ENCODE measurements around the gene CTNNA2.

- TF ChIP-seq CTCF (IDR thresholded peaks at IDR 0.05; ENCODE audit: borderline replicate concordance, extremely low read depth, low read length, poor library complexity, severe bottlenecking) (no peak), EZH2 (IDR thresholded peaks at IDR 0.05; ENCODE audit: borderline replicate concordance, low read depth, low read length, severe bottlenecking) (no peak)
Observed at GRCh38 chr2:80323610-80324009, 810.8 kb downstream of the CTNNA2 start.
